ENCODE results near the gene ERC1. TPM values are rescaled to one million over a fixed set of nuclear protein-coding genes. Genes with fewer than 3 reads are reported as not detected.

The ERC1 gene
- total and polyA plus RNA-seq, 2 donors (not counting 3 experiments of a cell fraction or from before 2014, with no cell fraction given), result 11.7 to 66.1 TPM

- no peak overlapping the region for H2AFZ ChIP-seq (ENCODE audit: low read depth, low read length)
- TF ChIP-seq JUN (IDR thresholded peaks at IDR 0.05; ENCODE audit: borderline replicate concordance, insufficient read depth, insufficient read length, low read depth) (no peak), POLR2A (IDR thresholded peaks at IDR 0.05; ENCODE audit: low read depth, low read length) (no peak), POLR2AphosphoS5 (IDR thresholded peaks at IDR 0.05; ENCODE audit: insufficient read depth, low read depth, low read length) (no peak), FOS (IDR thresholded peaks at IDR 0.05; ENCODE audit: borderline replicate concordance, insufficient read depth, low read length) (no peak)
- no peaks in the 10 kb centered on the region for H3K79me2 ChIP-seq (ENCODE audit: control insufficient read depth, insufficient read depth, low read length)
- H3K27me3 ChIP-seq (ENCODE audit: control insufficient read depth in 2 of 2, insufficient read depth in 2 of 2, low read length in 2 of 2), result no peaks in the 10 kb centered on the region
- CTCF ChIA-PET, result interaction anchor here (0.9 to 3.7 kb wide), 4 partner anchors 16 to 128 kb away, joined by 3 to 30 read pairs (median 4); partner anchors contain the start of gene RAD52
- no TSS peak for BruUV-seq (replicated peaks)
- H3K4me1 ChIP-seq (ENCODE audit: control insufficient read depth, extremely low read depth, insufficient read depth, low read length), result no peaks in the 10 kb centered on the region
- DNase-seq (ENCODE audit: low read depth, low spot score) (no peak), FAIRE-seq (no peak)
- H3K36me3 ChIP-seq (ENCODE audit: control insufficient read depth in 2 of 2, extremely low read depth in 1 of 2, insufficient read depth in 2 of 2, low read length in 2 of 2), result no peaks in the 10 kb centered on the region
- dilution Hi-C loops (cut with MboI; ENCODE audit: extremely low pct_ligation_motif_present, low sequenced_read_pairs) (no loop called here), intact Hi-C loops (cut with micrococcal nuclease) (no loop called here)
- H3K4me2 ChIP-seq (ENCODE audit: insufficient read depth, low read length), result no peak overlapping the region
- no peaks in the 10 kb centered on the region for H3K9me3 ChIP-seq (replicated peaks; ENCODE audit: control insufficient read depth, insufficient read depth, low read length)
- H3K4me3 ChIP-seq (replicated peaks in 1 of 3; ENCODE audit: insufficient read depth in 1 of 3, low read depth in 1 of 3, low read length in 3 of 3), result no peak overlapping the region
- H3K9ac ChIP-seq (replicated peaks; ENCODE audit: extremely low read depth, insufficient read depth, low read length), result no peak overlapping the region
- H3K9me1 ChIP-seq (replicated peaks; ENCODE audit: control insufficient read depth, extremely low read depth, insufficient read depth, low read length), result no peaks in the 10 kb centered on the region
- no peak overlapping the region for H3K27ac ChIP-seq (ENCODE audit: insufficient read depth, low read depth, low read length)
- H4K20me1 ChIP-seq (replicated peaks; ENCODE audit: control insufficient read depth, extremely low read depth, insufficient read depth, low read length), result no peaks in the 10 kb centered on the region
- POLR2A ChIA-PET, result interaction anchor here (0.6 kb wide), 1 partner anchor 81 kb away, joined by 3 read pairs; no protein-coding TSS in a partner anchor
Measured at GRCh38 chr12:1077036-1077803, 86.2 kb downstream of the ERC1 start.

DNA sequence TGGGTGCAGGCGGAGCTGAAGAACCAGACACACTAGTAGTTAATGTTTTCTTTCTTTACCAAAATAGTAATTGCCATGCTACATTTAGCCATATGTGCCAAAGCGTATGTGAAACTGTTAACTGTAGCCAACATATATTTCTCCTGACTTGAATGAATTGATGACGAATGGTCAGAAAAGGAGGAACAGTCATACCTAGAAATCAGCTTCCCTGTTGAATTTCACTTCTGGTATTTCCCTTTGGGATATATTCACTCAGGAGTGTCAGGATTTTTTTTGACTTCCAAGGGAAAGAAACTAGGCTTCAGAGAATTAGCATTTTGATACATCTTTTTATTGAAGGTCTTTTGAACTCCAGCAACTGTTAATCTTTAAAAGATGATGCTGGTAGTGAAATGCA, 87.0 kb downstream of the ERC1 start:
- Histone ChIP-seq H3K27ac (ENCODE audit: insufficient read depth, low read depth, low read length) (no peak overlapping the region), H3K36me3 (ENCODE audit: control insufficient read depth in 2 of 2, extremely low read depth in 1 of 2, insufficient read depth in 2 of 2, low read length in 2 of 2) (no peaks in the 10 kb centered on the region), H3K27me3 (ENCODE audit: control insufficient read depth in 2 of 2, insufficient read depth in 2 of 2, low read length in 2 of 2) (no peaks in the 10 kb centered on the region), H3K4me1 (ENCODE audit: control insufficient read depth, extremely low read depth, insufficient read depth, low read length) (no peaks in the 10 kb centered on the region), H2AFZ (ENCODE audit: low read depth, low read length) (no peak overlapping the region), H4K20me1 (replicated peaks; ENCODE audit: control insufficient read depth, extremely low read depth, insufficient read depth, low read length) (no peaks in the 10 kb centered on the region), H3K9me1 (replicated peaks; ENCODE audit: control insufficient read depth, extremely low read depth, insufficient read depth, low read length) (no peaks in the 10 kb centered on the region), H3K9ac (replicated peaks; ENCODE audit: extremely low read depth, insufficient read depth, low read length) (no peak overlapping the region), H3K4me2 (ENCODE audit: insufficient read depth, low read length) (no peak overlapping the region), H3K9me3 (replicated peaks; ENCODE audit: control insufficient read depth, insufficient read depth, low read length) (no peaks in the 10 kb centered on the region), H3K79me2 (ENCODE audit: control insufficient read depth, insufficient read depth, low read length) (no peaks in the 10 kb centered on the region), H3K4me3 (replicated peaks in 1 of 3; ENCODE audit: insufficient read depth in 1 of 3, low read depth in 1 of 3, low read length in 3 of 3) (no peak overlapping the region)
- DNase-seq (ENCODE audit: low read depth, low spot score) (no peak), FAIRE-seq (no peak)
- TF ChIP-seq FOS (IDR thresholded peaks at IDR 0.05; ENCODE audit: borderline replicate concordance, insufficient read depth, low read length) (no peak), EZH2 (IDR thresholded peaks at IDR 0.05; ENCODE audit: borderline replicate concordance, low read depth, low read length, severe bottlenecking) (no peak), MYC (IDR thresholded peaks at IDR 0.05; ENCODE audit: low read depth, low read length) (no peak), GATA2 (IDR thresholded peaks at IDR 0.05; ENCODE audit: insufficient read depth, insufficient read length, low read depth, low read length) (no peak), POLR2A (IDR thresholded peaks at IDR 0.05; ENCODE audit: low read depth, low read length) (no peak), CTCF (IDR thresholded peaks at IDR 0.05; ENCODE audit: extremely low read depth in 1 of 2, insufficient read depth in 1 of 2, low read depth in 1 of 2, low read length in 2 of 2) (no peak), JUN (IDR thresholded peaks at IDR 0.05; ENCODE audit: borderline replicate concordance, insufficient read depth, insufficient read length, low read depth) (no peak)
- TF ChIP-seq, protein P1, sequence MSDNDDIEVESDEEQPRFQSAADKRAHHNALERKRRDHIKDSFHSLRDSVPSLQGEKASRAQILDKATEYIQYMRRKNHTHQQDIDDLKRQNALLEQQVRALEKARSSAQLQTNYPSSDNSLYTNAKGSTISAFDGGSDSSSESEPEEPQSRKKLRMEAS (IDR thresholded peaks at IDR 0.05; ENCODE audit: insufficient read depth, insufficient read length), result no peak
- BruUV-seq (replicated peaks), result no TSS peak
- dilution Hi-C loops (cut with MboI; ENCODE audit: extremely low pct_ligation_motif_present, low sequenced_read_pairs), result no loop called here
- ChIA-PET POLR2A (interaction anchor here (0.6 kb wide), 1 partner anchor 81 kb away, joined by 3 read pairs; no protein-coding TSS in a partner anchor), CTCF (interaction anchor here (0.7 to 3.7 kb wide), 5 partner anchors 15 to 128 kb away, joined by 3 to 30 read pairs (median 3); partner anchors contain the start of gene RAD52)
- intact Hi-C loops (cut with micrococcal nuclease), result no loop called here
